HG02852 (cell line): ENCODE data around the gene IQCM.

Experiments
- ATAC-seq: cut with Tn5 transposase; IDR thresholded peaks from one replicate; pipeline ENCODE4 v1.9.1; 2021; ENCODE audit warnings: mild to moderate bottlenecking, moderate library complexity; ENCODE audit not compliant: unreplicated experiment

IQCM gene

GRCh38 chr4:149781150-149781549 lies 34.5 kb downstream of the IQCM start:
- no peak for ATAC-seq

GRCh38 chr4:149768477-149768876 lies 47.2 kb downstream of the IQCM start:
- ATAC-seq, result no peak

DNA sequence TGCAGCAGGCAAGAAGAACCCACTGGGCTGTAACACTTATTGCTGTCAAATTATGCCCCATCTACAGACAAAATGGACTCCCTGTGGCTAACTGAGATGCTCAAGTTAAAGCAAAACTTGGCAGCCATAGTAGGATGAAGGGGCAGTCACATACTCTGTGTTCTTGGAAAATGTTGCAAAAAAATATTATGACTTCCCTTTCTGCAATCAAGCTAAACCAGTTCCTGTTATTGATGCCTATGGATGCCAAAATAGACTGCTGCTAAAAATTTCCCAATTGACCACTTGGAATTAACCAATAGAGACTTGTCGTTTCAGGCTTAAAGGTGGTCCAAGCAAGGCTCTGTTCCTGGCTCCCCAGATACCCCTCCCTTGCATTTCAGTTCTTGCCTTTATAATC lies 49.5 kb downstream of the IQCM start:
- ATAC-seq, result no peak

DNA sequence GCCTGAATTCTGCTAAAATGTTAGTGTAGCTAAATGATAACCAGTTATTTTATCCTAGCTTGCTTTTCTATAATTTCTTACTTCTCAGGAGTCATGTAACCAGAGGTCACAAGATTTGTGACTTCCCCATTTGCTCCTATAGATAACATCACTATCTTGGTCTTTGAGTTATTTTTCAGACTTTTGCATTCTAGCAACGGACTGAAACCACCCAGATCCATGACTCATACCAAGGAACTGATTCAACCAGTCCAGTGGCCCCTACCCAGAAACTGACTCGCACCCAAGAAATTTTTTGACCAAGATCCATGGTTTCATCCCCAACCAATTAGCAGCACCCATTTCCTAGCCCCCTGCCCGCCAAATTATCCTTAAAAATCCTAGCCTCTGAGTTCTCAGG lies 50.0 kb downstream of the IQCM start:
- no peak for ATAC-seq

- ATAC-seq, result no peak
These were observed 59.7 kb downstream of the IQCM start for GRCh38 chr4:149755969-149756368.

GRCh38 chr4:149754526-149754925 lies 61.1 kb downstream of the IQCM start:
- ATAC-seq, result no peak

- ATAC-seq, result no peak
These were observed 62.9 kb downstream of the IQCM start for GRCh38 chr4:149752729-149753128.

- no peak for ATAC-seq
These were observed 64.5 kb downstream of the IQCM start for GRCh38 chr4:149751174-149751573.

GRCh38 chr4:149749784-149750183 lies 65.9 kb downstream of the IQCM start:
- no peak for ATAC-seq

DNA sequence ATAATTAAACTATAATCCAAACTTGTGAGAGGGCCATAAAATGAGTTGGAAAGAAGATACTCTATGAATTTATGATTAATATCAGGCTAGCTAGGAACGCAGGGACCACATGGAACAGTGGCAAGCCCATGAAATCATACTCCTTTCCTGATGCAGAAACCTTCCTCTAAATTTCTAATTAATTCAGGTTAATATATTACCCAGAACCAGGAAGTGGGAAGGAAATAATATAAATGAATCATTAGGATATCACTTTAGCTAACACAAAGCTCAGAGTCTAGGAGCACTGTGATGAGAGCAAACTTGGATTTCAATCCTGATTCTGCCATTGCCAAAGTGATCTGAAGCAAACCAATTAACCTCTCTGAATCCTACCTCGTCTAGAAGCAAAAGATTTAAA lies 68.0 kb downstream of the IQCM start:
- no peak for ATAC-seq

DNA sequence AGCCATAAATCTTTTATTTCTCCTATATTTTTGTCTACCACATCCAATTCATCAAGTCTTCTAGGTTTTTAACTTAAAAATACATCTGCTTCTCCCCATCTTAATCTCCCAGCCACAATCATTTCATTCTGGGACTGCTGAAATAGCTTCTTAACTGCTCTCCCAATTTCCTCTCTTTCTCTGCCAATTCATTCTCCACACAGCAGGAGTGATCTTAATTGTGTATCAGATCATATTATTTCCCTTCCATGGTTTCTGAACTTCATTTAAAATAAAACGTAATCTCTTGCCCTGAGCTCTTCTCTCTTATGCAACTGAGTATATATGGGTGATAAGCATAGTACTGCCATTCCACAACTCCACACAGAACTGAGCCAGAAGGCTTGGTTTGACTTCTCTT lies 69.4 kb downstream of the IQCM start:
- no peak for ATAC-seq

- no peak for ATAC-seq
These were observed 74.3 kb downstream of the IQCM start for GRCh38 chr4:149741186-149741831.

DNA sequence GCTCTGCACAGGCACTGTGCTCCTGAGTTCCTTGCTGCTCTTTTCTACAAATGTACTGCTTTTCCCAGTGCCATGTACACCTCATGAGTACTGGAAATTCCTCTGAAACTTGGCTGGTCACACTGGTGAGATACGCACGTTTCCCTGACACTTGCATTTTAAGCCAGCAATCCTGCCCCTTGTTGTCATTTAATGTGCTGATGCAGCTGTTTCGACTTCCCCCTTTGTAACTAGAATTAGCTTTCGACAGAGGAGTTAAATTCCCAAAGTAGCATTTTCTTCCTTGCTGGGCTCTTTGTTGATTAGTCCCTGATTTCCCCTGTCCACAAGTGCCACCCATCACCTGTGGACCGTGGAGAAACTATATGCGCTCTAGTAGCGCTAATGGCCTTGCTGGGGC lies 77.5 kb downstream of the IQCM start:
- ATAC-seq, result no peak

GRCh38 chr4:149735796-149736195 lies 79.8 kb downstream of the IQCM start:
- no peak for ATAC-seq

- ATAC-seq, result no peak
These were observed 87.2 kb downstream of the IQCM start for GRCh38 chr4:149728444-149728843.

DNA sequence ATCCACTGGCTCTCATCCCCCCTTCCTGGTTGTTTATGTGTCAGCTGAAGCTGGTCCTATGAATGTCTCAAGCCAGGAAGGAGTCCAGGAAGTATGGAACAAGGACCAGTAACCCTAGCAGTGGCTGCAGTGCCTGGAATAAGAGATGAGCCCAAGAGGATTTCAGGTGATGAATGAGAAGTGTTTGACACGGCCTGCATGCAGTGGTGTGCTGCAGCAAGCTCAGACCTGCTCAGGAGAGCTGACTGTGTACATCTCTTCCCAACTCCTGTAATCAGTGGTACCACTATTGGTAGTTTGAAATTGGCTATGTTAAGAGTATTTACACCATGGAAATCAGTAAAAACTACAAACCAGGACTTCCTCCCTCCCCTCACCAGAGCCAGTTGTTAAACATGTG lies 88.0 kb downstream of the IQCM start:
- no peak for ATAC-seq

DNA sequence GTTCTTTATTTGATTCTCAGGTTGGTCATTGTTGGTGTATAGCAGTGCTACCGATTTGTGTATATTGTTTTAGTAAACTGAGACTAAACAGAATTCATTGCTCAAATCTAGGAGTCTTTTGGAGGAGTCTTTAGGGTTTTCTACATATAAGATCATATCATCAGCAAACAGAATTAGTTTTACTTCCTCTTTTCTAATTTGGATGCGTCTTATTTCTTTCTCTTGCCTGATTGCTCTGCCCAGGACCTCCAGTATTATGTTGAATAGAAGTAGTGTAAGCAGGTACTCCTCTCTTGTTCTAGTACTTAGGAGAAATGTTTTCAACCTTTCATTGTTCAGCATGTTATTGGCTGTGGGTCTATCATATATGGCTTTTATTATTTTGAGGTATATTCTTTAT lies 92.6 kb downstream of the IQCM start:
- ATAC-seq, result peak; percentile 44

DNA sequence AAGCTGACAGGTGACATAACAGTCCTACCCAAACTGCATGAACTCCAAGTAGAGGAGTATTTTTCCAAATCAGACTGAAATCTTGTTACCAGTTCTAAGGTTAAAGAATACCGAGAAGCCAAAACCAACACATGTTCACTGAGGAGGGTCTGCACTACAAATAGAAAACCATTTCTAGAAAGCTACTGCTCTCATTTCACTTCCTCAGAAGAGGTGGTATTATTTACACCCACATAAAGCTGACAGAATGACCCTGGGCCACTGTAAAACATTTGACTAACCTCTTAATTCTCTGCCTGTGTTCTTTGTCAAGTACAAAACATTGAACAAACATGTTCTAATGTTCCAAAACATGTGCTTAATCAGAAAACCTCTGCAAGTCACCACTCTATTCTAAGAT lies 95.8 kb downstream of the IQCM start:
- peak; percentile 75 for ATAC-seq

DNA sequence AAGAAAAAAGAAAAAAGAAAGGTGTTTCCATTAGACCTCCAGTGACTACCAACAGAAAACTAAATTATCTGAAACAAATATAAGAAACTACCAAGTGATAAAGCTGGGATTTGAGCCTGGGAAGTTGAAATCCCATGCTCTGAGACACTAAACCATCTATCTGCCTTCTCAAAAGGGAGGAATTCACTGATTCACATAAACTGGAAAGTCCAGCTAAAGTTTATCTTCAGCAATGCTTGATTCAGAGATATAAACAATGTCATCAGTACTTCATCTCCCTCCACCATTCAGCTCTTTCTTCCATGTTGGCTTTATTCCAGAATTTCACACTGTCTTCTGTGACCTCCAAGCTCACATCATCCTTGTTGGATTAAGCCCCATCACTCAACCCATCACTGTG lies 96.3 kb downstream of the IQCM start:
- no peak for ATAC-seq

DNA sequence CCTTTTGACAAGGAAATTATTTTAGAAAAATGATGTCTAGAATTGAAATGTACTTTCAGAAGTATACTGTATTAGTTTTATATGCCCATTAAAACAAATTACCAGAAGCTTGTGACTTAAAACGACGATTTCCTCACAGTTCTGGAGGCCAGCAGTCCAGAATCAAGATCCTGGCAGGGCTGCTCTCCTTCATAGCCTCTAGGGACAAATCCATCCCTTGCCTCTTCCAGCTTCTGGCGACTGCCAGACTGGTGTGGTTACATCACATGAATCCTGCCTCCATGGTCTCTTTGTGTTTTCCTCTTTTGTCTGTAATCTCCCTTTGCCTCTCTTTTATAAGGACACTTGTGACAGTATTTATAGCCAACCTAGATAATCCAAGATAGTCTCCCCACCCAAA lies 97.1 kb downstream of the IQCM start:
- ATAC-seq, result no peak

GRCh38 chr4:149716728-149717127 lies 98.9 kb downstream of the IQCM start:
- no peak for ATAC-seq

GRCh38 chr4:149715822-149716585 lies 99.6 kb downstream of the IQCM start:
- no peak for ATAC-seq

- ATAC-seq, result no peak
These were observed 102.6 kb downstream of the IQCM start for GRCh38 chr4:149713031-149713430.
